Psoas muscle (tissue), 8 donors: ENCODE measurements around the gene EIPR1. TPM values are rescaled to one million over a fixed set of nuclear protein-coding genes. Genes with fewer than 3 reads are reported as not detected.

Experiments used
- ATAC-seq, 4 donors: fragments of 200-7000 bp; cut with Tn5 transposase; one replicate each; pipeline ENCODE4 v1.9.1; 2020; ENCODE audit warnings: moderate library complexity in 3 of 4, mild to moderate bottlenecking in 2 of 4
- DNase-seq, 2 donors: peaks; one replicate each; pipeline ENCODE4 v3.0.0-alpha.2; 2020
- H3K27ac ChIP-seq: fragments of 200-600 bp; one replicate; pipeline ENCODE4 v1.8.0; 2022
- H3K27me3 ChIP-seq, 3 donors: fragments of 200-600 bp in 1 of 3; one replicate each; pipeline versions ENCODE4 v1.6.1 to v1.8.0; 2013 to 2022; ENCODE audit warnings: low read length in 2 of 3, mild to moderate bottlenecking in 2 of 3, moderate library complexity in 1 of 3; ENCODE audit not compliant: insufficient read depth in 3 of 3
- H3K36me3 ChIP-seq, 2 donors: fragments of 200-600 bp in 1 of 2; one replicate each; pipeline versions ENCODE4 v1.6.1 to v1.8.0; 2013 to 2022; ENCODE audit warnings: low read depth in 1 of 2, mild to moderate bottlenecking in 1 of 2, moderate library complexity in 1 of 2; ENCODE audit not compliant: insufficient read depth in 1 of 2
- H3K4me1 ChIP-seq: fragments of 200-600 bp; one replicate; pipeline ENCODE4 v1.8.0; 2022
- H3K4me3 ChIP-seq: fragments of 200-600 bp; one replicate; pipeline ENCODE4 v1.8.0; 2022; ENCODE audit warnings: mild to moderate bottlenecking
- H3K9me3 ChIP-seq: fragments of 200-600 bp; one replicate; pipeline ENCODE4 v1.8.0; 2022
- CTCF ChIP-seq: fragments of 200-600 bp; IDR thresholded peaks from one replicate; pipeline ENCODE4 v1.8.0; 2022; ENCODE audit warnings: antibody characterized with exemption
- WGBS, 3 donors: extraction: QIAGEN DNeasy Blood & Tissue Kit; methylation state at CpG; one replicate each; pipeline versions ENCODE4 v1.1.6 to v1.1.7; 2013; 5-methylcytosine and 5-hydroxymethylcytosine counted together
- intact Hi-C, 2 donors: fragments of 100-400 bp; cut with DNase I; formaldehyde crosslinking; loops; one replicate each; pipeline versions ENCODE4 v1.11.0 to v1.14.2; 2022
- long read RNA-seq, 2 donors: library from polyadenylated mRNA; unstranded; transcript quantifications; one replicate each; pipeline ENCODE4 v2.0.0, GENCODE V29; 2021
- polyA plus RNA-seq, 3 donors: library from polyadenylated mRNA; stranded (reverse); fragments of 200-250 nt; gene quantifications; one replicate each; pipeline ENCODE4 v1.2.3, GENCODE V29; 2013
- total RNA-seq, 4 donors: library from RNA; stranded (reverse); fragmentation: NEBNext Ultra II Directional in 2 of 4; extraction: Animal tissue kit (Norgen Biotek cat#: 25700) in 2 of 4; gene quantifications; one replicate each; pipeline versions ENCODE4 v1.2.1 to v1.2.4, GENCODE V29; 2021 to 2023
- donor health status: healthy with polysubstance abuse.
- donor health status: DM: no; HTN: no; CAD: no; lungs with moderate emphysema.
- donor health status: Bipolar disorder and iron deficiency.
- donor health status: healthy.
- donor health status: DM: yes; HTN: yes; CAD: no.
- donor health status: DM: no; HTN: no; CAD: no.
- donor health status: DM: no; HTN: no; CAD: no.
- donor health status: DM: yes; HTN: yes; CAD: no.

Gene EIPR1
- total RNA-seq (10 to 100 TPM in 3 of 4 donors, 1 to 10 TPM in 1; 9.7 to 18.7 (median 12.3) TPM), polyA plus RNA-seq (10 to 100 TPM; 11.5 to 42.1 (median 28.1) TPM)
- long read RNA-seq, donor 1, transcript EIPR1-201 (9 exons, 1,766 nt): major isoform, 11 of 13 reads
- long read RNA-seq, donor 1, partial matches to known transcripts: 1 of 13 reads
- long read RNA-seq, donor 1, other reads (novel, unspliced or antisense): 0 of 13 reads
- long read RNA-seq, donor 2, transcript EIPR1-201 (9 exons, 1,766 nt): major isoform, 30 of 37 reads
- long read RNA-seq, donor 2, partial matches to known transcripts: 1 of 37 reads
- long read RNA-seq, donor 2, other reads (novel, unspliced or antisense): 3 of 37 reads

DNA sequence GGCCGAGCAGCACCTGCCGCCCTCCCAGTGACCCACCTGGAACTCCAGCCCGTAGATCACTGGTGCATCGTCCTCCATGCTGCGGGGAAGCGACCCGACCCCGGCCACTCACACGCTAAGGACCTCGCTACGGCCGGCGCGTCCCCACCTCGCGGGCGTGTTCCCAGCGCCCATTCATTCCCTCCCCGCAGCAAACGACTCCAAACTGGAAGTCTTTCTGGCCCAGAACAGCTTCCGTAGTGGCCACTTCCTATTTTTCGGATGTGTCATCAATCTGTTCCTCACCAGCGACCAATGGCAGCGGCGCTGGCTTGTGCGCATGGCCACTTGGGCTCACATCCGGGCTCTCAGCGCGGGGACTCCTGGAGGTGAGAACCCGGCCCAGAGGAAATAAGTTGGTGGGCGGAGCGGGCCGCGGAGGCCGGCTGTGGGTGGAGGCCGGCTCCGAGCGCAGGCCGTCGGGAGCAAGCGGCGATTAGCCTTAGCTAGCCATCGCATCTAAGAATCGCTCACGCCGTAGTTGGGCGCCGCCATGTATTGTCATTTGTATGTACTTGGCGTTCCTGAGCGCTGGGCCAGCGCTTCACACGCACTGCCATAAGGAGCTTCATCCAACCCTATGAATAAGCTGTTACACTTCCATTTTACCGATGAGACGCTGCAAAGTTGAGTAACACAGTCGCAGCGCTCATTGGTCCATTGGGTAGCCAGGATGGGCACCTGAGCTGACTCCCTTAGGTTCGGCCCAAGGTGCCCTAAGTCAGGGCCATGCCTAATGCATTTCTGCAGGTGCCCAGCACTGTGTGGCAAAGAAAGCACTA is at the start of gene EIPR1:
Gene EIPR1, minus strand, starts transcription at position 207 of the 821 bp plus-strand sequence. Its CDS starts 129 bp downstream, at position 78.
- 1 to 2% (median 1%) methylated on average over 57 of the region's 57 CpGs for WGBS, 3 donors
- intact Hi-C loops: loop anchor here (2.0 to 10.0 kb wide), 3 partner anchors 75 to 763 kb away; partner anchors contain the start of gene RPS7 (in 1 of the 2)
- DNase-seq: peak; percentile 98

GRCh38 chr2:3427272-3427671 is 49.7 kb upstream of the EIPR1 start:
- DNase-seq (no peak), ATAC-seq (no peak)
- no peak for TF ChIP-seq CTCF
- Histone ChIP-seq H3K4me3 (no peak overlapping the region), H3K36me3 (peaks cover 4 to 87% of the 10 kb centered on the region in 2 donors), H3K9me3 (no peaks in the 10 kb centered on the region), H3K4me1 (no peaks in the 10 kb centered on the region), H3K27ac (no peak overlapping the region), H3K27me3 (no peaks in the 10 kb centered on the region)
- 66 to 78% (median 70%) methylated on average over 6 of the region's 6 CpGs for WGBS, 3 donors
- intact Hi-C loops: no loop called here

More for the DNA sequence above, at the start of gene EIPR1:
- peaks cover 3 to 18% of the 10 kb centered on the region in 2 donors for H3K36me3 ChIP-seq
- peak within 1 kb of the TSS; percentile 98 for H3K27ac ChIP-seq
- no peaks in the 10 kb centered on the region for H3K9me3 ChIP-seq
- H3K27me3 ChIP-seq: no peaks in the 10 kb centered on the region
- peak; percentile 93 to 94 (median 94) for ATAC-seq
- peaks cover 34% of the 10 kb centered on the region for H3K4me1 ChIP-seq
- TF ChIP-seq CTCF: peak; percentile 15
- H3K4me3 ChIP-seq: peak within 1 kb of the TSS; percentile 92

- no peak overlapping the region for H3K27ac ChIP-seq
- 91 to 94% (median 92%) methylated on average over 14 of the region's 14 CpGs for WGBS, 3 donors
- peaks cover 6 to 87% of the 10 kb centered on the region in 2 donors for H3K36me3 ChIP-seq
- no peaks in the 10 kb centered on the region for H3K27me3 ChIP-seq
- no peaks in the 10 kb centered on the region for H3K4me1 ChIP-seq
- TF ChIP-seq CTCF: no peak
- intact Hi-C loops: no loop called here
- DNase-seq (no peak), ATAC-seq (no peak)
- no peaks in the 10 kb centered on the region for H3K9me3 ChIP-seq
- H3K4me3 ChIP-seq: no peak overlapping the region
Observed at GRCh38 chr2:3426615-3427014, 49.0 kb upstream of the EIPR1 start.

GRCh38 chr2:3424171-3424795 is 46.7 kb upstream of the EIPR1 start:
- intact Hi-C loops: loop anchor here (2.0 to 5.0 kb wide), 3 partner anchors 37 to 228 kb away; no protein-coding TSS in a partner anchor

More at GRCh38 chr2:3424171-3424795, 46.7 kb upstream of the EIPR1 start:
- H3K9me3 ChIP-seq: no peaks in the 10 kb centered on the region
- H3K27me3 ChIP-seq: no peaks in the 10 kb centered on the region
- 85 to 95% (median 90%) methylated on average over 9 of the region's 9 CpGs for WGBS, 3 donors
- ATAC-seq (no peak), DNase-seq (no peak)
- H3K4me3 ChIP-seq: no peak overlapping the region
- TF ChIP-seq CTCF: no peak
- H3K36me3 ChIP-seq: peaks cover 6 to 87% of the 10 kb centered on the region in 2 donors
- no peak overlapping the region for H3K27ac ChIP-seq
- no peaks in the 10 kb centered on the region for H3K4me1 ChIP-seq
